HEK293T (cell line): ENCODE results near the gene KCND2.

ENCODE experiments used
- CTCF ChIA-PET: fragments of 350-600 bp; formaldehyde crosslinking; extraction: SDS; loops from one replicate; lab custom pipeline; 2021; ENCODE audit warnings: antibody characterized with exemption, inconsistent platforms; lab: Yijun Ruan, JAX
- POLR2A ChIA-PET: fragments of 350-600 bp; formaldehyde crosslinking; extraction: SDS; loops from one replicate; lab custom pipeline; 2020; ENCODE audit warnings: antibody characterized with exemption, inconsistent platforms; lab: Yijun Ruan, JAX
- DNase-seq: peaks from one replicate; pipeline ENCODE4 v3.0.0; 2012; ENCODE audit warnings: mixed read lengths; ENCODE audit errors: extremely low spot score
- ARNT ChIP-seq: fragments of 450-650 bp; IDR thresholded peaks from 2 replicates; pipeline ENCODE4 v1.6.1; 2017; ENCODE audit warnings: mild to moderate bottlenecking
- BHLHE40 ChIP-seq: fragments of 450-650 bp; IDR thresholded peaks from 2 replicates; pipeline ENCODE4 v1.6.1; 2016; ENCODE audit warnings: mild to moderate bottlenecking, moderate library complexity, borderline replicate concordance
- CTBP1 ChIP-seq: fragments of 450-650 bp; IDR thresholded peaks from 2 replicates; pipeline ENCODE4 v1.6.1; 2016; ENCODE audit warnings: borderline replicate concordance
- ELF4 ChIP-seq: fragments of 450-650 bp; IDR thresholded peaks from 2 replicates; pipeline ENCODE4 v1.6.1; 2017; ENCODE audit warnings: antibody characterized with exemption
- FOXA1 ChIP-seq: fragments of 450-650 bp; IDR thresholded peaks from 2 replicates; pipeline ENCODE4 v1.6.1; 2016; ENCODE audit warnings: mild to moderate bottlenecking
- FOXK2 ChIP-seq: fragments of 450-650 bp; IDR thresholded peaks from 2 replicates; pipeline ENCODE4 v1.6.1; 2016; ENCODE audit warnings: mild to moderate bottlenecking
- FOXM1 ChIP-seq: fragments of 450-650 bp; IDR thresholded peaks from 2 replicates; pipeline ENCODE4 v1.6.1; 2017; ENCODE audit warnings: mild to moderate bottlenecking, borderline replicate concordance
- HDGF ChIP-seq: fragments of 450-650 bp; IDR thresholded peaks from 2 replicates; pipeline ENCODE4 v1.6.1; 2017; ENCODE audit warnings: antibody characterized with exemption, borderline replicate concordance
- L3MBTL2 ChIP-seq: fragments of 450-650 bp; conservative IDR thresholded peaks from 2 replicates; pipeline ENCODE4 v1.6.1; 2016; ENCODE audit warnings: mild to moderate bottlenecking
- LEF1 ChIP-seq: fragments of 450-650 bp; IDR thresholded peaks from 2 replicates; pipeline ENCODE4 v1.6.1; 2017; ENCODE audit warnings: mild to moderate bottlenecking, borderline replicate concordance
- NFRKB ChIP-seq: fragments of 450-650 bp; IDR thresholded peaks from 2 replicates; pipeline ENCODE4 v1.6.1; 2016; ENCODE audit warnings: mild to moderate bottlenecking, moderate library complexity
- SP1 ChIP-seq: fragments of 450-650 bp; IDR thresholded peaks from 2 replicates; pipeline ENCODE4 v1.6.1; 2017
- SUZ12 ChIP-seq: fragments of 450-650 bp; IDR thresholded peaks from 2 replicates; pipeline ENCODE4 v1.6.1; 2016; ENCODE audit warnings: mild to moderate bottlenecking
- TARDBP ChIP-seq: fragments of 450-650 bp; IDR thresholded peaks from 2 replicates; pipeline ENCODE4 v1.6.1; 2016
- ZNF384 ChIP-seq: fragments of 450-650 bp; IDR thresholded peaks from 2 replicates; pipeline ENCODE4 v1.6.1; 2016
- TF ChIP-seq, protein P1 (sequence below): fragments of 450-650 bp; IDR thresholded peaks from 2 replicates; pipeline ENCODE4 v1.6.1; 2016

KCND2 gene

DNA sequence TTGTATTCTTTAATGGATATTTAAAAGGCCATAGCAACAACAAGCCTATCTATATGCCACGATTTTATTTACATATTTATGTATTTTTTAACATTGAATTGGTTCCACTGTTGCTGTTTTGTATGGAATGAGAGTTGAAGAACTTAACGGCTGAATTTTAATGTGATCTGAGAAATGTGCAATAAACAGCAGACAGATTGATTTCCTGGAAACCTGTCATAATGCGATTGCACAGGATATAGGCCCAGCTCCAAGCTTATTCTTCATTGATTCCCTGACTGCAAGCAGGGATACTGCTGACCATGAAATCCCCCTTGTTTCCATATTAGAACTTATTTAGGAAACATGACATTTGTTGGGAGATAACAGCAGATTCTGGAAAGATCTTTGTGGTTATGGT, 195.6 kb downstream of the KCND2 start:
- POLR2A ChIA-PET = no interaction called here
- no peak for DNase-seq
- TF ChIP-seq LEF1 (no peak), ELF4 (no peak), HDGF (no peak), TARDBP (no peak), SUZ12 (no peak), BHLHE40 (no peak), ARNT (no peak), SP1 (no peak), ZNF384 (no peak), FOXK2 (no peak), FOXM1 (no peak), NFRKB (no peak), L3MBTL2 (no peak), CTBP1 (no peak), FOXA1 (no peak)
- TF ChIP-seq, protein P1, sequence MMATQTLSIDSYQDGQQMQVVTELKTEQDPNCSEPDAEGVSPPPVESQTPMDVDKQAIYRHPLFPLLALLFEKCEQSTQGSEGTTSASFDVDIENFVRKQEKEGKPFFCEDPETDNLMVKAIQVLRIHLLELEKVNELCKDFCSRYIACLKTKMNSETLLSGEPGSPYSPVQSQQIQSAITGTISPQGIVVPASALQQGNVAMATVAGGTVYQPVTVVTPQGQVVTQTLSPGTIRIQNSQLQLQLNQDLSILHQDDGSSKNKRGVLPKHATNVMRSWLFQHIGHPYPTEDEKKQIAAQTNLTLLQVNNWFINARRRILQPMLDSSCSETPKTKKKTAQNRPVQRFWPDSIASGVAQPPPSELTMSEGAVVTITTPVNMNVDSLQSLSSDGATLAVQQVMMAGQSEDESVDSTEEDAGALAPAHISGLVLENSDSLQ = no peak
- CTCF ChIA-PET = no interaction called here

DNA sequence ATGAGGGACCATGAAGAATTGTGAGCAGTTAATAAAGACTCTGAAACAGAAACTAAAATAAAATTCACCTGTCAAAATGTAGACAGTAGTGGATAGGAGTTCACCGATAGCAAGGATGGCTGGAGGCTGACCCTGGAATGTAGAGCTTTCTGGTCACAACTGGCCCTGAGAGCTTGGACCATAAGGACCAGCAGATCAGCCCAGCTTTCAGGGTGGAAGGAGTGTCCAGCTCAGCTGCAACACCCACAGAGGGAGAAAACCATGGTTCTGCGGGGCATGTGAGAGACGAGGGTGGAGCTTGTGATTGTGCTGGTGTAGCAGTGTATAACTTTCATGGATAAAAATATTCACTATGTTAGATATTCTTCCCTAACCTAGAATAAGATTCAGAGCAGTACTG, 199.9 kb downstream of the KCND2 start:
- ChIA-PET CTCF (no interaction called here), POLR2A (no interaction called here)
- no peak for DNase-seq
- TF ChIP-seq FOXA1 (no peak), SP1 (no peak), FOXK2 (no peak), TARDBP (no peak), ARNT (no peak), CTBP1 (no peak), FOXM1 (no peak), L3MBTL2 (no peak), LEF1 (no peak), NFRKB (no peak)
- TF ChIP-seq, protein P1 = no peak

DNA sequence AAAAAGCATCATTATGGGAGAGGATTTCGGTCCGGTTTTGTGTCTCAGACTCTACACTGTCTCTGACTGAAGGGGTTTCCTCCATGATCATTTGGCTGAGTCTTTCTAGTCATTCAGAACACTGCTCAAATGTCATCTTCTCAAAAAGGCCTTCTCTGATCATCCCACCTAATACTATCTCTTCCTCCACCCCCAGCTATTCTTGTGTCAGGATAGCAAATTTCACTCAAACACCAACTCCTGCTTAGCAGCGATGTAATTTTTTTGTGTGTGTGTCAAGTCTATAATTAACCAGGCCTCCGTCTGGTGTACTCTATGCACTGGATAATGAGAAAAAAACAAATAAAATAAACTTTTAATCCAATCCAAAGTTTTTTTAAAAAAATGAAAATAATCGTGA, 200.4 kb downstream of the KCND2 start:
- CTCF ChIA-PET = no interaction called here
- TF ChIP-seq LEF1 (no peak), L3MBTL2 (no peak), FOXM1 (no peak), SUZ12 (no peak), TARDBP (no peak), HDGF (no peak), ELF4 (no peak), BHLHE40 (no peak), SP1 (no peak), ARNT (no peak), NFRKB (no peak)
- TF ChIP-seq, protein P1 = no peak
- DNase-seq = no peak
- POLR2A ChIA-PET = no interaction called here

DNA sequence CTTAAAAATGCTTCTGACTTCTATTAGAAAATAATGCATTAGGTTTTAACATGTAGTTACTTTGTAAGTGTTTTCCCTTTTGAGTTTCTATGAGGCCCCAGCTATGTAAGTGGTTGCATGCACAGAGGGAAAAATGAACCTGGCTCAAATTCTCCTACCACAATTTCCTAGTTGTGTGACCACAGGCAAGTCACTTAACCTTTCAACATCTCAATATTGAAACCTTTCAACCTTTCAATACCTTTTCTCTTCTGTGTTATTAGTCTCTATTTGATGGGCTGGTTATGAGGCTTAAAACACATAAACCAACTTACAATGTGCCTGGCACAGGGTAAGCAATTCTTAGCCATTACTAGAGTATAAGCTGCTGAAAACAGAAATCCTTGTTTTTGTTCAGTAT, 203.0 kb downstream of the KCND2 start:
- DNase-seq = no peak
- POLR2A ChIA-PET = no interaction called here
- CTCF ChIA-PET = no interaction called here
- TF ChIP-seq, protein P1 = no peak
- no peak for TF ChIP-seq ELF4
- no peak for TF ChIP-seq FOXM1
- TF ChIP-seq HDGF = no peak
- TF ChIP-seq CTBP1 = no peak
- TF ChIP-seq SUZ12 = no peak
- no peak for TF ChIP-seq L3MBTL2
- TF ChIP-seq FOXA1 = no peak
- TF ChIP-seq ZNF384 = no peak
- TF ChIP-seq NFRKB = no peak

DNA sequence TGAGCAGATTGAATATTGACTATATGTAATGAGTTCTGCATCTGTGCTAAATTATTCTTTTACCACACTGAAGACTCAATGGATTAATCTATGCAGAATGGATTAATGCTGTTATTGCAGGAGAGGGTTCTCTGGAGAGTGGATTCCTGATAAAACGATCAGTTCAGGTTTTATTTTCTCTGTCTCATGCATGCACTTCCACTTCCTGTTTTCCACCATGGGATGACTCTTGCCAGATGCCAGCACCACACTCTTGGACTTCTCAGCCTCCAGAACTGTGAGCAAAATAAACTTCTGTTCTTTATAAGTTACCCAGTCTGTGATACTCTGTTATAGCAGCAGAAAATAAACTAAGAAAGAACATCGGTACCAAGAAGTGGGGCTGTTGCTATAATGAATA, 207.5 kb downstream of the KCND2 start:
- no peak for DNase-seq
- TF ChIP-seq, protein P1 = no peak
- no peak for TF ChIP-seq SUZ12
- TF ChIP-seq LEF1 = no peak
- no peak for TF ChIP-seq FOXK2
- TF ChIP-seq SP1 = no peak
- no peak for TF ChIP-seq ELF4
- TF ChIP-seq ZNF384 = no peak
- TF ChIP-seq CTBP1 = no peak
- no peak for TF ChIP-seq HDGF
- no peak for TF ChIP-seq ARNT
- ChIA-PET CTCF (no interaction called here), POLR2A (no interaction called here)

DNA sequence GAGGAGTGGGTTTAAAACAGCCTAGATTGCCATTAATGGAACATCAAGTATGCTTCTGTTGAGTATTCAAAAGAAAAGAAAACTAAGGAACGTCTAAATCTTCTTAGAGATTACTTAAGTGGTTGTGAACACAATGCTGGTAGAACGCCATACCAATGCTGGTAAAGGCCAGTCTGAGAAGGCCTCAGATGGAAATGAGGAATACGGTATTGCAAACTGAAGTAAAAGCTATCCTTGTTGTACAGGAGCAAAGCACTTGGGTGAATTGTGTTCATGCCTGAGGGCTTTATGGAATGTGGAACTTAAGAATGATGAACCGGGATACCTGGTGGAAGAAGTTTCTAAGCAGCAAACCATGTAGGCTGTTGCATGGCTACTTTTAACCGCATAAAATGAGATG, 208.0 kb downstream of the KCND2 start:
- no peak for DNase-seq
- POLR2A ChIA-PET = no interaction called here
- CTCF ChIA-PET = no interaction called here
- TF ChIP-seq FOXM1 (no peak), BHLHE40 (no peak), SUZ12 (no peak), HDGF (no peak), LEF1 (no peak), ARNT (no peak)
